PC-3 (cell line): Measurements from ENCODE around the gene PIMREG. TPM values are rescaled to one million over a fixed set of nuclear protein-coding genes. Genes with fewer than 3 reads are reported as not detected.

Experiments
- ATAC-seq: fragments of 200-7000 bp; cut with Tn5 transposase; 2 replicates; pipeline ENCODE4 v1.9.1; 2020; ENCODE audit warnings: mild to moderate bottlenecking, moderate library complexity
- BruUV-seq: library from RNA; stranded (reverse); fragments of 400-500 nt; replicated peaks from 2 replicates; lab custom pipeline; 2021; lab: Mats Ljungman, UMichigan
- CTCF ChIA-PET: fragments of 300-600 bp; sonication (Branson Sonifier 250); formaldehyde crosslinking; loops from one replicate; lab custom pipeline; 2022; ENCODE audit warnings: antibody characterized with exemption; lab: Charles Lee
- POLR2A ChIA-PET: fragments of 300-600 bp; sonication (Branson Sonifier 250); formaldehyde crosslinking; loops from one replicate; lab custom pipeline; 2022; ENCODE audit warnings: antibody characterized with exemption; ENCODE audit not compliant: unreplicated experiment; lab: Charles Lee
- DNase-seq: peaks from one replicate; pipeline ENCODE4 v3.0.0-alpha.2; 2015
- H2AFZ ChIP-seq: fragments of 300-600 bp; sonication (generic); 2 replicates; pipeline ENCODE4 v1.6.0; 2016; ENCODE audit warnings: antibody characterized with exemption, low read length
- H3F3A ChIP-seq: fragments of 300-600 bp; sonication (generic); one replicate; pipeline ENCODE4 v1.6.0; 2017; ENCODE audit warnings: antibody characterized with exemption, low read length, control low read depth, mild to moderate bottlenecking; ENCODE audit not compliant: unreplicated experiment
- H3K27ac ChIP-seq: fragments of 300-600 bp; sonication (generic); 2 replicates; pipeline ENCODE4 v1.5.1; 2016; ENCODE audit warnings: mild to moderate bottlenecking, low read length
- H3K27me3 ChIP-seq: fragments of 300-600 bp; sonication (generic); 2 replicates; pipeline ENCODE4 v1.6.1; 2016; ENCODE audit warnings: low read length, mixed read lengths
- H3K36me3 ChIP-seq: fragments of 300-600 bp; sonication (generic); 2 replicates; pipeline ENCODE4 v1.6.1; 2016; ENCODE audit warnings: low read depth, mixed run types, low read length, mixed read lengths
- H3K4me1 ChIP-seq: fragments of 300-600 bp; sonication (generic); 2 replicates; pipeline ENCODE4 v1.5.1; 2016; ENCODE audit warnings: low read length; ENCODE audit not compliant: insufficient read depth
- H3K4me2 ChIP-seq: fragments of 300-600 bp; sonication (generic); 2 replicates; pipeline ENCODE4 v1.6.0; 2016; ENCODE audit warnings: low read length
- H3K4me3 ChIP-seq: fragments of 300-600 bp; sonication (generic); 2 replicates; pipeline ENCODE4 v1.5.1; 2016; ENCODE audit warnings: mild to moderate bottlenecking, low read length, mixed read lengths
- H3K79me2 ChIP-seq: fragments of 300-600 bp; sonication (generic); 2 replicates; pipeline ENCODE4 v1.6.1; 2017; ENCODE audit warnings: low read length, mixed read lengths
- H3K9ac ChIP-seq: fragments of 300-600 bp; sonication (generic); 2 replicates; pipeline ENCODE4 v1.6.0; 2016; ENCODE audit warnings: mild to moderate bottlenecking, low read length
- H3K9me2 ChIP-seq: fragments of 300-600 bp; sonication (generic); replicated peaks from 2 replicates; pipeline ENCODE4 v1.6.1; 2016; ENCODE audit warnings: mixed run types, low read length, mixed read lengths
- H3K9me3 ChIP-seq: fragments of 300-600 bp; sonication (generic); 2 replicates; pipeline ENCODE4 v1.6.1; 2016; ENCODE audit warnings: low read length, mixed read lengths
- H4K20me1 ChIP-seq: fragments of 300-600 bp; sonication (generic); 2 replicates; pipeline ENCODE4 v1.6.1; 2016; ENCODE audit warnings: low read length, mixed read lengths
- EZH2 ChIP-seq: fragments of 300-600 bp; sonication (generic); IDR thresholded peaks from one replicate; pipeline ENCODE4 v1.6.1; 2017; ENCODE audit warnings: antibody characterized with exemption, mild to moderate bottlenecking, low read length; ENCODE audit not compliant: unreplicated experiment
- EZH2phosphoT487 ChIP-seq: fragments of 300-600 bp; sonication (generic); IDR thresholded peaks from 2 replicates; pipeline ENCODE4 v1.6.1; 2018; ENCODE audit warnings: mild to moderate bottlenecking, antibody characterized with exemption, low read length, borderline replicate concordance
- intact Hi-C: fragments of 100-400 bp; cut with micrococcal nuclease; formaldehyde crosslinking; loops from 2 replicates; pipeline ENCODE4 v1.9.0; 2023
- total RNA-seq: library from RNA; depleted of rRNA; stranded (reverse); fragments of >200 nt; gene quantifications from 2 replicates; pipeline ENCODE4 v1.2.3, GENCODE V29; 2014
- TF ChIP-seq, protein P1 (sequence below): fragments of 300-600 bp; sonication (generic); conservative IDR thresholded peaks from 2 replicates; pipeline ENCODE4 v1.5.1; 2017; ENCODE audit warnings: antibody characterized with exemption, low read depth, mild to moderate bottlenecking, low read length

PIMREG gene
- total RNA-seq, 1 experiment from 2014 or later: 67.6 TPM

DNA sequence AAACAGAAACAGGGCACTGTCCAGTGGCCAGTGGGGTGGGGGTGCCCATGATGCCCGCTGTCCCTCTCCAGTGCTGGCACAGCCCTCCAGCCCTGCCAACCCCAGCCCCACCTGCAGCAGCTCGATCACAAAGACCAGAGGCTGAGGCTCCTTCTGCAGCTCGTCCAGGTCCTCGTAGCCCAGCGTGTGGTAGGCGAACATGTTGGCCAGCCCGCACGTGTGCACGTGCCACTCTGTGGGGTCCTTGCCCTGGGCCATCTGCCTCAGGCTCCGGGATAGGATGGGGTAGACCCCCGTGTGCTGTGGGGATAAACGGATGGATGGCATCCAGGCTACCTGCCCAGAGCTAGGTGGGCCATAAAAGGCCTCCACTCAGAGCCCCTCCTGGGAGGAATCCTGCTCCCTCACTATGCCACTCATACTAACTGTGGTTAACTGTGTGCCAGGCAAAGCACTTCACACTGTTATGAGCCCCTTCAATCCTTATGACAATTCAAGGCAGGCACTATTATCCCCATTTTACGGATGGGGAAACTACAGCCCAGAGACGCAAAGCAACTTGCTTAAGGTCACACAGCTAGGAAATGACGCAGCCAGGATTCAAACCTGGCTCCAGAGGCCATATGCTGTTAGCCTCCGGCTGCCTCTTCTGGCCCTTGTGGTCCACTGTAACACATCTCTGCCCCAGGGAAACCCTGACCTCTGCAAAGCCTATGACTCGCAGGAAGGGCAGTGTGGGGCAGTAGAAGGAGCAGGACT is 15.9 kb upstream of the PIMREG start:
- Histone ChIP-seq H2AFZ (no peak overlapping the region), H3K4me3 (no peak overlapping the region), H3K36me3 (no peaks in the 10 kb centered on the region), H3K27ac (no peak overlapping the region), H4K20me1 (no peaks in the 10 kb centered on the region), H3K79me2 (no peaks in the 10 kb centered on the region), H3K9me3 (peaks cover 3% of the 10 kb centered on the region; the same call in 1 of the 2 replicates), H3K4me1 (no peaks in the 10 kb centered on the region), H3K9me2 (no peaks in the 10 kb centered on the region), H3K9ac (no peak overlapping the region), H3K27me3 (no peaks in the 10 kb centered on the region), H3F3A (no peaks in the 10 kb centered on the region), H3K4me2 (no peak overlapping the region)
- DNase-seq (no peak), ATAC-seq (no peak)
- BruUV-seq: no TSS peak
- no peak for TF ChIP-seq EZH2
- TF ChIP-seq EZH2phosphoT487: no peak
- TF ChIP-seq, protein P1, sequence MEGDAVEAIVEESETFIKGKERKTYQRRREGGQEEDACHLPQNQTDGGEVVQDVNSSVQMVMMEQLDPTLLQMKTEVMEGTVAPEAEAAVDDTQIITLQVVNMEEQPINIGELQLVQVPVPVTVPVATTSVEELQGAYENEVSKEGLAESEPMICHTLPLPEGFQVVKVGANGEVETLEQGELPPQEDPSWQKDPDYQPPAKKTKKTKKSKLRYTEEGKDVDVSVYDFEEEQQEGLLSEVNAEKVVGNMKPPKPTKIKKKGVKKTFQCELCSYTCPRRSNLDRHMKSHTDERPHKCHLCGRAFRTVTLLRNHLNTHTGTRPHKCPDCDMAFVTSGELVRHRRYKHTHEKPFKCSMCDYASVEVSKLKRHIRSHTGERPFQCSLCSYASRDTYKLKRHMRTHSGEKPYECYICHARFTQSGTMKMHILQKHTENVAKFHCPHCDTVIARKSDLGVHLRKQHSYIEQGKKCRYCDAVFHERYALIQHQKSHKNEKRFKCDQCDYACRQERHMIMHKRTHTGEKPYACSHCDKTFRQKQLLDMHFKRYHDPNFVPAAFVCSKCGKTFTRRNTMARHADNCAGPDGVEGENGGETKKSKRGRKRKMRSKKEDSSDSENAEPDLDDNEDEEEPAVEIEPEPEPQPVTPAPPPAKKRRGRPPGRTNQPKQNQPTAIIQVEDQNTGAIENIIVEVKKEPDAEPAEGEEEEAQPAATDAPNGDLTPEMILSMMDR: no peak
- ChIA-PET CTCF (interaction anchor here (0.7 kb wide), 1 partner anchor 912 kb away, joined by 4 read pairs; no protein-coding TSS in a partner anchor), POLR2A (no interaction called here)
- intact Hi-C loops: no loop called here

DNA sequence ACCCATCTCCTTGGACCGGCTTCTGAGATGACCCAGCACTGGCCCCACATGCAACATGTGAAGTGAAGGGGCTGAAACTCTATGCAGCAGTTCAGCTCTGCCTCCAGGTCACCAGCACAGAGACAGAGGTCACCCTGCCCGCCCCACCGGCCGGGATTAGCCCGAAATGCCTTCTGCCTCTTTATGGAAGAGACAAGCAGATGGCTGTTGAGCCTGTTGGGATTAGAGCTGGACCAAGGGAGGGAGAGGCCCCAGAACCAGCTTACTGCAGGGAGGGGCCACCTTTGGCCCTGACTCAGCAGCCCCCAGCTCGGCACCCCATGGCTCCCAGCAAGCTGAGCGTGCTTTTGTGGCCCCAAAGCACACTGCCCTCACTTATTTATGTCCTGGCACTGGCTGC is 15.0 kb upstream of the PIMREG start:
- no TSS peak for BruUV-seq
- DNase-seq: no peak
- H3K27me3 ChIP-seq: no peaks in the 10 kb centered on the region

DNA sequence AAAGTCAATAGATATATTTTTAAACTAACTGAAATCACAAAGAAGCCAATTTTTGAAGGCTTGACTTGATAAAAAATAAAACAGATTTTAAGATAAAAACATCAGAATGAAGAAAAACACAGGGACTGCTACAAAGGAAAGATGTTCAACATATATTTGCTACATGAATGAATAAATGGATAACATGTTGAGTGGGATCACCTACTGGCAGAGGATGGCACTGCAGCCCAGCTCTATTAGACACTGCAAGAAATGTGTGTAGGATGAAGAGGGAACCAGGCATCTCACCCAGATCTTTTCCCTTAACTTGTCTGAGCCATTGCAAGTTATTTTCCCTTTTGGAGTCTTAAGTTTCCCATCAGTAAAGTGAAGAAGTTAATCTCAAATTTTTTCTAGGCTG is 13.5 kb upstream of the PIMREG start:
- ATAC-seq: no peak
- Histone ChIP-seq H3K36me3 (no peaks in the 10 kb centered on the region), H3K4me2 (no peak overlapping the region), H3K27ac (no peak overlapping the region), H3K4me3 (no peak overlapping the region), H3K27me3 (no peaks in the 10 kb centered on the region), H3K9me2 (no peaks in the 10 kb centered on the region), H4K20me1 (no peaks in the 10 kb centered on the region), H3K9me3 (peaks cover 3% of the 10 kb centered on the region; the same call in 1 of the 2 replicates), H2AFZ (no peak overlapping the region), H3K79me2 (no peaks in the 10 kb centered on the region), H3K9ac (no peak overlapping the region), H3K4me1 (no peaks in the 10 kb centered on the region), H3F3A (no peaks in the 10 kb centered on the region)
- intact Hi-C loops: no loop called here
- ChIA-PET POLR2A (no interaction called here), CTCF (no interaction called here)
- TF ChIP-seq, protein P1: peak; percentile 46
- TF ChIP-seq EZH2phosphoT487: no peak
- DNase-seq: no peak
- no TSS peak for BruUV-seq

More for the DNA sequence above, 15.0 kb upstream of the PIMREG start:
- TF ChIP-seq EZH2phosphoT487: no peak
- Histone ChIP-seq H3K36me3 (no peaks in the 10 kb centered on the region), H3K4me3 (no peak overlapping the region), H4K20me1 (no peaks in the 10 kb centered on the region), H3K9me2 (no peaks in the 10 kb centered on the region), H3K4me2 (no peak overlapping the region), H3K9ac (no peak overlapping the region), H3K9me3 (peaks cover 3% of the 10 kb centered on the region; the same call in 1 of the 2 replicates), H3F3A (no peaks in the 10 kb centered on the region), H3K4me1 (no peaks in the 10 kb centered on the region), H2AFZ (no peak overlapping the region), H3K79me2 (no peaks in the 10 kb centered on the region), H3K27ac (no peak overlapping the region)
- ChIA-PET POLR2A (no interaction called here), CTCF (no interaction called here)
- ATAC-seq: no peak
- intact Hi-C loops: no loop called here
